NCI-H748 treated with DMSO at 0.1 percent for 48 hours (cell line): ENCODE measurements around the gene GTPBP1.

Source experiments
- DNase-seq: peaks from one replicate; lab custom pipeline; 2025; lab: John Stamatoyannopoulos, UW

Gene GTPBP1

DNA sequence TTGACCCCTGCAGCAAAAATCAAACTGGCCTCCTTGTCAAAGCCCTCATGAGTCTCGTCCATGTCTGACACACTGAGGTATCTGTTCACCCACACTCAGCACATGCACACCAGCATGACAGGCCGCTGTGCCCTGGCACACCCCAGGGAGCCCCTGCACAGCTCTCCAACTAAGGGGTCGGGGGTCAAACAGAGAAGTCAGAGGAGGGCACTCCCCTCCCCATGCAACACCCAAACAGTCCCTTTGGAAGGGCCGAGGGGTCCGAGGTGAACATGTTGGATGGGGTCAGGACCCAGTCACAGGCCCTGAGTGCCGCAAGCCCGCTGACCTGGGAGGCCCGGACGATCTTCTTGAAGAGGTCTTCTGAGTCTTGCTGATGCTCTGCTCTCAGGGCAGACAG is 35.4 kb downstream of the GTPBP1 start:
- DNase-seq: no peak

- no peak for DNase-seq
Measured at GRCh38 chr22:38741576-38741975, 35.8 kb downstream of the GTPBP1 start.

- no peak for DNase-seq
Measured at GRCh38 chr22:38742176-38742942, 36.6 kb downstream of the GTPBP1 start.

GRCh38 chr22:38744981-38745380 is 39.2 kb downstream of the GTPBP1 start:
- DNase-seq: no peak

GRCh38 chr22:38745676-38746460 is 40.1 kb downstream of the GTPBP1 start:
- no peak for DNase-seq

DNA sequence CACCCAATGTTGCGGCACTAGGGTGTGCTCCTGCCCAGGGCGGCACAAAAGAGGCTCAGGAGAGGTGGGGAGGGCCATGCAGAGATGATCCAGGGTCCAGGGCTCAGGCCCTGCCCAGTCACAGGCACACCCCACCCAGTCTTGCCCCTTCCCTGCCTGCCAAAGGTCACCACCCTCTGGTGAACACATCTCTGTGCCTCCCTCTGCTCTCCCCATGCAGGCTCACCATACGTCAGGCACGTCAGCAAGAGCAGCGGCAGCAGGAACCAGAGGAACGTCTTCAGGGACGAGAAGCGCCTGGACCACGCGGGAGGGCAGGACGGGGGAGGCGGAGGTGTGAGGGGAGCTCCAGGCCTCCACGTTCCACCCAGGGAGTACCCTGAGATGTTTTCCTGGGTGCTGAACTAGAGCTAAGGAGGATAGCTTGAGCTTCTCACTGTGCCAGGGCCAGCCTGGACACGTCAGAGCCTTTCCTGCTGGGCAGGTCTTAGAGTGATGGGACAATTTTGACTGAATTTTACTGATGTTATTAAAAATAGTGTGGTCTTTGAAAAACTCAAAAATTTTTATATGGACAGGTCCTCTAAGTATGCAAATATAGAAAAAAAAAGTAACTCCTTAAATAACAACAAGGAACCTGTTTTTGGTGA is 42.9 kb downstream of the GTPBP1 start:
- no peak for DNase-seq

GRCh38 chr22:38750104-38750503 is 44.4 kb downstream of the GTPBP1 start:
- no peak for DNase-seq

- DNase-seq: no peak
Measured at GRCh38 chr22:38750638-38751037, 44.9 kb downstream of the GTPBP1 start.

GRCh38 chr22:38751066-38751421 is 45.3 kb downstream of the GTPBP1 start:
- DNase-seq: no peak

DNA sequence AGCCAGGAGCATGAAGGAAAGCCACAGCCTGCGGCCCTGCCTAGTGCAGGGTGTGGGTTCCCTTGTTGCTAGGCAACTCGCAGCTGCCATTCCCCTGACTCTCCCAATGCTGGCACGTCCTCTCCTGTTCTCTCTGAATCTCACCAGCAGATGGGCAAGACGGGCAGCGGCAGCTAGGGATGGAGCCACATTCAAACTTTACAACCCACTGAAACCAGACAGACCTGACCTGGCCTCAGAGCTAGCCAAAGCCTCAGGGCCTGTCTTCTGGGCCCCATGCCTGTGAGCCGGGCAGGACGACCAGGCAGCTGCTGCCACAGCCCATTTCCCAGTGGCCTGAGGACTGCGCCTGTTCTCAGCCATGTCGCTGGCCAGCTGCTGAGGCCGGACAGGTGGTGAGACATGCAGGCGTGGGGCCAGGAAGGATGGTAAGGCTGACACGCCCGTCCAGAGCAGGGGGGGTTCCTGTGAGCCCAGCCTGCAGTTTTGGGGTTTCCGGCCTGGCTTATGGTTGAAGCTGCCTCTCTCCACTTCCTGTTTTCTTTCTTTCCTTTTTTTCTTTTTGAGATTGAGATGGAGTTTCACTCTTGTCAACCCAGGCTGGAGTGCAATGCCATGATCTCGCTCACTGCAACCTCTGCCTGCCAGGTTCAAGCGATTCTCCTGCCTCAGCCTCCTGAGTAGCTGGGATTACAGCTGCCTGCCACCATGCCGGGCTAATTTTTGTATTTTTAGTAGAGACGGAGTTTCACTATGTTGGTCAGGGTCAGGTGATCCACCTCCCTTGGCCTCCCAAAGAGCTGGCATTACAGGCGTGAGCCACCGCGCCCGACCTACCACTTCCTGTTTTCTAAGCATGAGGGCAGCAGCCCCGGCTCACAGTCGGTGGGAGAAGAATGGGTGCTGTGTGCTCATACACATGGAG is 45.9 kb downstream of the GTPBP1 start:
- no peak for DNase-seq

DNA sequence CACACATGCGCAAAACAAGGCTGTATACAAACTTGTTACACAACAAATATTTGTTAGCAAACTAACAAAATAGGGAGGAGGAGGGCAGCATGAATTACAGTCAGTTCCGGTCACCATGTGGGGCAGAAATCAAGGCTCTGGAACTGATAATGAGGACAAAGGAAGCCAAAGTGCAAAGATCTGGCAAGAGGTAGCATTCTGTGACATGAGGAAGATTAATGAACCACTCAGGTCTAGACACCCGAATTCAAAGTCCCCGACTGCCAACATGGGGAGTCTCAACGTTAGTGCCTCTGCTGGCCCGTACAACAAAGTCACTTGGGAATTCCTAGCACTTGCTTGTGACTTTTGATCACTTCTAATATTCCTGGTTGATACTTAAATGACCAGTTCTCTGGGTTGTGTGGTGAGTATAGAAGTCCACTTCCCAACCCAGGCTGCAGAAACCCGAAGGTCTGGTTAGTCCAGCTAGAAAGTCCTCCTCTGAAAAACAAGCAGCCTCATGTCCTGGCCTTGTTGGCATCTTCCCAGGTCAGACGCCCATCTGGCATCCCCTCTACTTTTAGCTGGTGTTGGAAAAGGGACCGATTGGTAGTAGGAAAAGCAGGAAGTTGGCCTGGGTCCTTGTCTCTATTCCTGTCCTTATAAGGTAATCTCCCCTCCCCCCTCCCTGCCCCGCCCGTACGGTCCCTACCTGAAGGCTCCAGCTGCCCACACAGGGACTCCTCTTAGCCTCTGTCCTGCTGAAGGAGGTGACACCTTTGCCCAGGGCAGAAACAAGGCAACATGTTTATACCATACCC is 48.4 kb downstream of the GTPBP1 start:
- peak; percentile 12 for DNase-seq

DNA sequence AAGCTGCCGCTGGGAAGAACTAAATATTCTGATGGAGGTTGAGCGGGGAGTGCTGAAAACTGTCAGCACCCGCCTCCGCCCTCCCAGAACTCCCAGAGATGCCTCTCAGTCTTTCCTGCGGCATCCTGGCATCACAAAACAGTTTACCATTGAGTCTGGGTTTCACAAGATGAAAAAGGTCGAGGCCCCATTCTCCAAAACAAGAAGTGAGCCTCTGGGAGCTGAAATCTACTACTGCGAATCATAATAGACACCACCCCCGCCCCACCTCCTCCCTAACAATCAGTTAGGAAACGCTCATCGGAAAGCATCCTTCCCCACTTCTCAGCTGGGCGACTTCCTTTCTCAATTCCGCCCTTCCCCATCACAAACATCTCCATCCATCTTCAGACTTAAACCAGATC is 49.0 kb downstream of the GTPBP1 start:
- DNase-seq: peak; percentile 1

DNA sequence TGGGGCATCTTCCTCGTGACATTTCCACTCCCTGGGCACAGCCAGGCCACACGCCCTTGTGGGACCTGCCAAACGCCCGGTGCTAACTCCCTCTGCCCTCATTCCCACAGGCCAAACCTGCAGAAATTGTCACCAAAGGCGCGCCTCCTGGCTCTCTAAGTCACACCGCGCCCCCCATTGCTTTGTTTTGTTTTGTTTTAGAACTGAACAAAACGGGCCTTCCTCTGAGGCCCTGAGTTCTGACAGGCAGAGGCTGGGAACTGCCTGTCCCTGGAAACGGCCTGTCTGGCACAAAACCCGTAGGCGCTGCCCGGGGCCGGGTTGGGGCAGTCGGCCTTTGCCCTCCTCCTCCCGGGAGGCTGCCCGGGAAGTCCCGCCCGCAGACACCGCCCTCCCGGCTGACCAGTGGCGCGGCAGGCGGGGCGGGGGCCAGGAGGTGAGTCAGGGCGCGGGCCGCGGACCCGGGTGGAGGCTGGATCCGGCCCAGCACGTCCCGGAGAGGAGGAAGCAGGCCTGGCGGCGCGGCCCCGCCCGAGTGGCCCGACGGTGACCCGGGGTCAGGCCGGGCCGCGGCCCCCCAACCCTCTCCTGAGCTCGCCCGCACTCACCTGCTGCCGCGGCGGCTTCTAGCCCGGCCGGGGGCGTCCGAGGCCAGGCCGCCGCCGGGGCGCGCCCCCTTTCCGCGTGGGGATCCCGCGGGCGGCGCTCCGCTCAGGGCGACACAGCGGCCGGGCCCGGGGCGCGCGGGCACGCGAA is 49.6 kb downstream of the GTPBP1 start:
- no peak for DNase-seq

GRCh38 chr22:38755911-38756532 is 50.3 kb downstream of the GTPBP1 start, which contains the start of gene SUN2:
Gene SUN2 (minus strand): TSS chr22:38755998. CDS start chr22:38752628, 3,370 bp downstream.
- no peak for DNase-seq

DNA sequence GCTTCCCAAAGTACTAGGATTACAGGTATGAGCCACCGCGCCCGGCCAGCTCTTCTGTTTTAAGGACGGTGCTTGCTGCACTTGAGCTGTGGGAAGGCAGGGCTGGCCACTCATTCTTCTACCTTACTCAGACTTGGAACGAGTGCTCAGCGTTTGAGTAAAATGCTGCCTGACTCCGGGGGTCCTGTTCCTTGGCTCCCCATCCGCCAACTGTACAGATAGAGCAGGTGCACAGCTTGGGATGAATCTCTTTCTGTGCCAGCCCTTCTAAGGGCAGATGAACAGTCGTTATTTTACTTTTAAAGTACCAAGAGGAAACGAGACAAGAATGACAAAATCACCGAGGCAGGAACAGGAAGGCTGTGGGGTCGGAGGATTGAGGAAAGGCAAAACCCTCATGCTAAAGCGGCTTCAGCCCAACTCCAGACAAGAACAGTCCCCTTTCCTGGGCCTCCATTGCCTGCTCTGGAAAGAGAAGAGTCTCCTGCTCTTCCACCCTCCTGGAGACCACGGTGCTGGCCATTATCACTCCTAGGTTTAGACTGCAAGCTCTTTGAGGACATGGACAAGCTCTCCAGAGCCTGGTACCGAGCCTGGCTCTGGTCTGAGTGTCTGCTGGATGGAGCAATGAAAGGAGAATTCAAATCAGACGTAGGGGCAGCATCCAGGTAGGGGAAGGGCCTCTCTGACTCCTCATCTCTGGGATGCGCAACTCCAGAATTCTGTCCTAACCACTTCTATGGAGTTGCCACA is 51.1 kb downstream of the GTPBP1 start:
- DNase-seq: no peak

GRCh38 chr22:38757464-38757757 is 51.7 kb downstream of the GTPBP1 start:
- no peak for DNase-seq

GRCh38 chr22:38758276-38758945 is 52.7 kb downstream of the GTPBP1 start:
- DNase-seq: no peak

- DNase-seq: no peak
Measured at GRCh38 chr22:38759005-38759404, 53.3 kb downstream of the GTPBP1 start.
